Cardiac fibroblast (primary cell): ENCODE measurements around the gene LRRC45.

ENCODE experiments used
- DNase-seq, 2 donors: peaks; one replicate each; pipeline versions ENCODE4 v3.0.0 to v3.0.0-alpha.2; 2010; ENCODE audit warnings: low read depth in 2 of 2
- H3K4me3 ChIP-seq, 2 donors: replicated peaks in 1 of 2; 1 replicate in 1 of 2; 2 replicates in 1 of 2; pipeline ENCODE4 v1.5.1; 2011; ENCODE audit warnings: low read depth in 2 of 2, low read length in 2 of 2, mild to moderate bottlenecking in 2 of 2, moderate library complexity in 1 of 2
- TF ChIP-seq, protein P1 (sequence below): IDR thresholded peaks from one replicate; pipeline ENCODE4 v1.5.1; 2011; ENCODE audit warnings: low read depth, mild to moderate bottlenecking, low read length, inconsistent platforms

Gene LRRC45

DNA sequence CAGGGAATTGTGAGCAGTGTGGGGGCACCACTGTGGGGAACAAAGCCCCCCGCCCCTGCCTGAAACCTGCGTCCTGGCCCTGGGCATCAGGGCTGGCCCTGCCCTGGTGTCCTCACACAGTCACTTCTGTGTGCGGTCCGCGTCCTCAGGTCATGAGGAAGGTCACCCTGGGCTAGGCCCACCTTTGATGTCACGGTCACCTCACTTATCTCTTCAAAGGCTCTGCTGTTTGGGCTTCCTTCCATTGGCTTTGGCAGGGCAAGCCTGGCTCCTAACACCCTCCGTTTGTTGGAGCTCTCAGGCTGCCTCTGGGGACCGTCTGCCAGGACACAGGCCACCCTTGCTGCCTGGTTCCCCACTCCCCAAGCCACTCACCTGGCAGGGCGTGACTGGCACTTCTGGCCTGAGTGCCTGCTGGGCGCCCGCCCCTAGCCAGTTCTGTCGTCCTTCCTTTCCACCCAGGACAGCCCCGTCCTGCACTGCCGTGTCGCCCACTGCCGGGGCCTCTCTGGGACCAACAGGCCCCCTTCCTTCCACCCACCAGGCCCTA, 9.3 kb upstream of the LRRC45 start:
- no peak overlapping the region for H3K4me3 ChIP-seq
- TF ChIP-seq, protein P1, sequence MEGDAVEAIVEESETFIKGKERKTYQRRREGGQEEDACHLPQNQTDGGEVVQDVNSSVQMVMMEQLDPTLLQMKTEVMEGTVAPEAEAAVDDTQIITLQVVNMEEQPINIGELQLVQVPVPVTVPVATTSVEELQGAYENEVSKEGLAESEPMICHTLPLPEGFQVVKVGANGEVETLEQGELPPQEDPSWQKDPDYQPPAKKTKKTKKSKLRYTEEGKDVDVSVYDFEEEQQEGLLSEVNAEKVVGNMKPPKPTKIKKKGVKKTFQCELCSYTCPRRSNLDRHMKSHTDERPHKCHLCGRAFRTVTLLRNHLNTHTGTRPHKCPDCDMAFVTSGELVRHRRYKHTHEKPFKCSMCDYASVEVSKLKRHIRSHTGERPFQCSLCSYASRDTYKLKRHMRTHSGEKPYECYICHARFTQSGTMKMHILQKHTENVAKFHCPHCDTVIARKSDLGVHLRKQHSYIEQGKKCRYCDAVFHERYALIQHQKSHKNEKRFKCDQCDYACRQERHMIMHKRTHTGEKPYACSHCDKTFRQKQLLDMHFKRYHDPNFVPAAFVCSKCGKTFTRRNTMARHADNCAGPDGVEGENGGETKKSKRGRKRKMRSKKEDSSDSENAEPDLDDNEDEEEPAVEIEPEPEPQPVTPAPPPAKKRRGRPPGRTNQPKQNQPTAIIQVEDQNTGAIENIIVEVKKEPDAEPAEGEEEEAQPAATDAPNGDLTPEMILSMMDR: no peak
- DNase-seq: no peak

DNA sequence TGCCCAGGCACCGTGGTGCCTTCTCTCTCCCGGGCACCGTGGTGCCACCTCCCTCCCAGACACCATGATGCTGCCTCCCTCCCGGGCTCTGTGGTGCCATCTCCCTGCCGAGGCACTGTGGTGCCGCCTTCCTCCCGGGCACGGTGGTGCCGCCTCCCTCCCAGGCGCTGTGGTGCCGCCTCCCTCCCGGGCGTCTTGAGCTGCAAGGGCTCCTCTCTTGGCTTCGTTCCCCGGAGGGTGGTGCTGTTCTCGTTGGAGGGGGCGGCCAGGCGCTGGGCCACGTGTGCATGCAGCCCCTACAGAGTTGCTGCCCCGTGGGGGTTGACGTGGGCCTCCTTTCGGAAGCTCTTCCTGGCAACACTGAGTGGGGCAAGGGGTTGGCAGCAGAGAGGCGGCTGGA, 8.7 kb upstream of the LRRC45 start:
- TF ChIP-seq, protein P1: no peak
- no peak for DNase-seq
- H3K4me3 ChIP-seq: no peak overlapping the region

DNA sequence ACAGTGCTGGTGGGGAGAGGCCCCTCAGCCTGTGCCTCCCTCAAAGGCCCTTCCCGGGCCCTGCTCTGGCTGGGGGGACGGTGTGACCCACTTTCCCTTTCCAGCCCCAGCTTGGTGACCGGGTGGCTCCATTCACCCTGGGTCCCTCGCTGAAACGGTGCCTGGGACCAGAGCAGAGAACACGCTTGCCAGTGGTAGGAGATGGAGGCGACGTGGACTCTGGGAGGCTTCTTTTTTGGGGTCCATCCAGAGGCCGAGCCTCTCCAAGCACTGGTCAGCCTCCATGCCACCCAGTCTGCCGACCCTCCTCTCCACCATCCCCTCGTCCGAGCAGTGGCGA, 8.2 kb upstream of the LRRC45 start:
- no peak overlapping the region for H3K4me3 ChIP-seq
- TF ChIP-seq, protein P1: no peak
- DNase-seq: no peak

DNA sequence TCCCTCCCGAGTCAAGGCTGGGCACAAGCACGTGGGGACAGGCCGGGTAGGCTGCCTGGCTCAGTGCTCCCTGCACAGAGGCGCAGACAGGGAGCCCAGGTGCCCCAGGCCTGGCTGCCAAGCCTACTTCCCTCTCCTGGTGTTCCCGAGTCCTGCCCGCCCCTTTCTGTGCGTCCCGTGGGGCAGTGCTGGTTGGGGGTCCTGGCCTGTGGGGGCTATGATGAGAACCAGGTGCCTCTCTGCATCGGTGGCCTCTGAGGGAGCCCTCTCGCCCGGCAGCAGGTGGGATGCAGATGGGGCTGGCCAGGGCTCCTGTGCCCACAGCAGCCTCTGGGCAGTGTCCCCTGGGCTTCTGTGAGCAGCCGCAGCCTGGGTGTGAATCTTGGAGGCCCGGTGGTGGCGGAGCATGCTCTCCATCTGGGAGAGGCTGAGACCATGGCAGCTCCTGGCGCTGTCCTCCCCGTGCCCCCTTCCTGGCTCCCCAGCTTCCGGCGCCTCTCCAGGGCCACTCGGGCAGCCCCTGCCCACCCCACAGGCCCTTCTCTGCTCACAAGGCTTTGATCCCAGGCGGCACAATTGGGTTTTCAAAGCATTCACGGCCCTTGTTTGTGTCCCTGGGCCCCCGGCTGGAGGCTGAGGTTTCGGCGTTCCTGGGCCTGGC, 7.7 kb upstream of the LRRC45 start:
- H3K4me3 ChIP-seq: no peak overlapping the region
- TF ChIP-seq, protein P1: no peak

DNA sequence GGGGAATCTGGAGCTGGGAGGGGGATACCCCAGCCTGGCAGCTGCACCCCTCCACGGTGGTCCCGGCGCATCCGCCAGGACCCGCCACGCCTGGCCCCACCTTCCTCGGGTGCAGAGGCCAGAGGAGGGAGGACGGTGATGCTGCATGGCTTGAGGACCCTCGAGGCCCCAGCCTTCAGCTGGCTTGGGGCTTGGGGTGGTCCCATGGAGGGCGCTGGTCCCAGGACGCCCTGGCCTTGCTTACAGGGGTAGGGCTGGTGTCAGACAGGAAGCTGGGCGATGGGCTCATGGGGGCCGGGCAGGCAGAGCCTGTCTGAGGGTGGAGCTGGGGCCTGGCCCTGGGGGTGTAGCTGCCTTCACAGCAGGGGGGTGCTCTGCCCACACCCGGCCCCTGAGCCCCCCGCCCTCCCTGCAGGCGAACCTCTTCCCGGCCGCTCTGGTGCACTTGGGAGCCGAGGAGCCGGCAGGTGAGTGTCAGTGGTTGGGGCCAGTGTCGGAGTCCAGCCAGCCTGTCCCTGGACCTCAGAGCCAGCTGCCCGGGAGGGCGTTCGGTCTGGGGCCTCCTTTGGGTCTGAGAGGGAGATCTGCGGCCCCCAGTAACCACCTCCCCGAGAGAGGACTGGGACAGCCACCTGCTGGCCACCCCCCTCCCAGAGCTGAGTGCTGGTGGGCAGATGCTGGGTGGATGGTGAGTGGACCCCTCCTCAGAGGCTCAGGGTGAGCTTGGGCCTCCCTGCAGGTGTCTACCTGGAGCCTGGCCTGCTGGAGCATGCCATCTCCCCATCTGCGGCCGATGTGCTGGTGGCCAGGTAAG, 6.8 kb upstream of the LRRC45 start:
- no peak for DNase-seq
- TF ChIP-seq, protein P1: no peak
- no peak overlapping the region for H3K4me3 ChIP-seq

More for the DNA sequence above, 7.7 kb upstream of the LRRC45 start:
- DNase-seq: no peak

DNA sequence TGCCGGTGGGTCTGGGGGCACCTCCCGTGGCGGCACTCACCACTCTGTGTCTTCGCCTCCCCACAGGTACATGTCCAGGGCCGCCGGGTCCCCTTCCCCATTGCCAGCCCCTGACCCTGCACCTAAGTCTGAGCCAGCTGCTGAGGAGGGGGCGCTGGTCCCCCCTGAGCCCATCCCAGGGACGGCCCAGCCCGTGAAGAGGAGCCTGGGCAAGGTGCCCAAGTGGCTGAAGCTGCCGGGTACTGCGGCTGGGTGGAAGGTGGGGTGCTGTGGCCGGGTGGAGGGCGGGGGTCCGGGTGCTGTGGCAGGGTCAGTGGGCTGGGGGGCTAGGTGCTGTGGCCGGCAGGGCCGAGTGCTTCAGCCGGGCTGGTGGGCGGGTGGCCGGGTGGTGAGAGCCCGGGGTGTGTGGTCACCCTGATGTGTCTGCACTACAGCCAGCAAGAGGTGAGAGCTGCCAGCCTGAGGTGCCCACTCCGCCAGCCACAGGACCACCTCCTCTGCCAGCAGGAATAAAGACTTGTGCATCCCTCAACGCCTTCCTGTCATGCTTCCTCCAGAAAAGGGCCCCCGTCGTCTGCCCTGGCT, 6.1 kb upstream of the LRRC45 start:
- no peak overlapping the region for H3K4me3 ChIP-seq
- DNase-seq: no peak
- TF ChIP-seq, protein P1: no peak
